ENCODE data around the gene SSTR5. TPM values are rescaled to one million over a fixed set of nuclear protein-coding genes. Genes with fewer than 3 reads are reported as not detected.

The SSTR5 gene
- total RNA-seq, 2 experiments from 2014 or later = not detected

DNA sequence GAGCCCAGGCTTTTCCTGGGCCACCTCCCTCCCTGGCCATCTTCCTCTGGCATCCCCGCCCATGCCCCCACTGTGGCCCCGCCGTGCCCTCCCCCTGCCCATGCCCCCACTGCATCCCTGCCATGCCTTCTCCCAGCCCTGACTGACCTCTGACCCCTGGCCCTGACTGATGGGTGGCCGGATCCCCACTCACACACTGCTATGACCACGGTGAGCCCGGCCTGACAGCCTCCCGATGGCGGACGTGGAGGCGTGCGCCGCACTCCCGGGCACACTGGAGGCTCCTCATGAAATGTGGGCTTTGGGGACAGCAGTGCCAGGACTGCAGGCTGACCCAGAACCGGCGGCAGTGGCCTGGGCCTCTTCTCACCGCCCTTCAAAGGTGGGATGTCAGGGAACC, 34.1 kb downstream of the SSTR5 start:
- no peaks in the 10 kb centered on the region for H3K4me1 Mint-ChIP-seq
- DNase-seq = no peak
- no peak overlapping the region for H3K27ac Mint-ChIP-seq
- ChIA-PET POLR2A (no interaction called here), CTCF (interaction anchor here (0.6 to 0.7 kb wide), 2 partner anchors 63 to 979 kb away, joined by 3 to 4 read pairs; no protein-coding TSS in a partner anchor)
- H3K4me3 Mint-ChIP-seq = no peak overlapping the region
- intact Hi-C loops (cut with DNase I, micrococcal nuclease) = loop anchor here (1.0 to 2.0 kb wide), 2 partner anchors 88 kb away; no protein-coding TSS in a partner anchor
- no peaks in the 10 kb centered on the region for H3K9me3 Mint-ChIP-seq (ENCODE audit: low read depth)
- no peaks in the 10 kb centered on the region for H3K36me3 Mint-ChIP-seq (ENCODE audit: low read depth)
- ATAC-seq = no peak
- peaks cover 10% of the 10 kb centered on the region for H3K27me3 Mint-ChIP-seq

DNA sequence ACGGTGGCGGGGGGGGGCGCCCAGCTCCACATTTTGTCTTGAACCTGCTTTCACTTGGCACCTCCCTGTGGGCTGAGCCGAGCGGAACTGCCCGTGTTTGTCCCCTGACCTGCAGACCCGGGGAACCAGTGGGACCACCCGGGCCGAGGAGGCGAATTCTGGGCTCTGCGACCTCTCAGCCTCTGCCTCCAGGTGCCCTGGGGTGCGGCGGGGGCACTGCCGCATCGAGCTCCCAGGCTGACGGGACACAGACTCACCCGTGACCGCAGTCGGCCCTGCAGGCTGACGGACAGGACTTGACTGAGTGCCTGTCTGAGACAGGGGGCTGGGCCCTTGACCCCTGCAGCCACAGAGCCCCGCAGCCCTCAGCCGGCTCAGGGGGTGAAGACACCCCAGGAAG, 34.6 kb downstream of the SSTR5 start:
- ATAC-seq (no peak), DNase-seq (no peak)
- CTCF ChIA-PET = interaction anchor here (0.6 kb wide), 1 partner anchor 63 kb away, joined by 3 read pairs; no protein-coding TSS in a partner anchor
- POLR2A ChIA-PET = no interaction called here
- Mint-ChIP-seq H3K4me1 (no peaks in the 10 kb centered on the region), H3K36me3 (ENCODE audit: low read depth) (no peaks in the 10 kb centered on the region), H3K27me3 (peaks cover 10% of the 10 kb centered on the region), H3K27ac (no peak overlapping the region), H3K9me3 (ENCODE audit: low read depth) (no peaks in the 10 kb centered on the region), H3K4me3 (no peak overlapping the region)
- intact Hi-C loops (cut with DNase I, micrococcal nuclease) = loop anchor here in 1 of 2 experiments (2.0 kb wide), 1 partner anchor 88 kb away; no protein-coding TSS in a partner anchor

DNA sequence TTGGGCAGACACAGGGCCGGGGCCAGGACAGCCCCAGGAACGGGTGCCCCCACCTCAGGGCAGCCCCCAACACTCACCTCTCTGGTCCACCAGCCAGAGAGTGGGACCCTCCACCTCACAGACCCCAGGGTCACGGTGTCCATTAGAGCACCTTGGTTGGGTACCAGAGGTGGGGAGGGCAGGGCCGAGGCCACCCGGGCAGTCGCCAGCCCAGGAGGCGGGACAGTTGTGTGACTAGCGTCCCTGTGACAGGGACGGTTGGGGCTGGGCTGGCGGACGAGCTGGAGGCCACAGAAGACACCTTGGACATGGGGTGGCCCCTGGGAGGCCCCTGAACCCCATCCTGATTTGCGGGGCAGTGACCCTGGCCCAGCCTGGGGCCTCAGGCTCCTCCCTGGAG, 35.2 kb downstream of the SSTR5 start:
- ChIA-PET POLR2A (no interaction called here), CTCF (no interaction called here)
- no peaks in the 10 kb centered on the region for H3K36me3 Mint-ChIP-seq (ENCODE audit: low read depth)
- H3K27me3 Mint-ChIP-seq = peaks cover 10% of the 10 kb centered on the region
- no peaks in the 10 kb centered on the region for H3K4me1 Mint-ChIP-seq
- DNase-seq = no peak
- ATAC-seq = no peak
- H3K27ac Mint-ChIP-seq = no peak overlapping the region
- no peak overlapping the region for H3K4me3 Mint-ChIP-seq
- intact Hi-C loops (cut with DNase I, micrococcal nuclease) = loop anchor here in 1 of 2 experiments (2.0 kb wide), 1 partner anchor 87 kb away; no protein-coding TSS in a partner anchor
- H3K9me3 Mint-ChIP-seq (ENCODE audit: low read depth) = no peaks in the 10 kb centered on the region

DNA sequence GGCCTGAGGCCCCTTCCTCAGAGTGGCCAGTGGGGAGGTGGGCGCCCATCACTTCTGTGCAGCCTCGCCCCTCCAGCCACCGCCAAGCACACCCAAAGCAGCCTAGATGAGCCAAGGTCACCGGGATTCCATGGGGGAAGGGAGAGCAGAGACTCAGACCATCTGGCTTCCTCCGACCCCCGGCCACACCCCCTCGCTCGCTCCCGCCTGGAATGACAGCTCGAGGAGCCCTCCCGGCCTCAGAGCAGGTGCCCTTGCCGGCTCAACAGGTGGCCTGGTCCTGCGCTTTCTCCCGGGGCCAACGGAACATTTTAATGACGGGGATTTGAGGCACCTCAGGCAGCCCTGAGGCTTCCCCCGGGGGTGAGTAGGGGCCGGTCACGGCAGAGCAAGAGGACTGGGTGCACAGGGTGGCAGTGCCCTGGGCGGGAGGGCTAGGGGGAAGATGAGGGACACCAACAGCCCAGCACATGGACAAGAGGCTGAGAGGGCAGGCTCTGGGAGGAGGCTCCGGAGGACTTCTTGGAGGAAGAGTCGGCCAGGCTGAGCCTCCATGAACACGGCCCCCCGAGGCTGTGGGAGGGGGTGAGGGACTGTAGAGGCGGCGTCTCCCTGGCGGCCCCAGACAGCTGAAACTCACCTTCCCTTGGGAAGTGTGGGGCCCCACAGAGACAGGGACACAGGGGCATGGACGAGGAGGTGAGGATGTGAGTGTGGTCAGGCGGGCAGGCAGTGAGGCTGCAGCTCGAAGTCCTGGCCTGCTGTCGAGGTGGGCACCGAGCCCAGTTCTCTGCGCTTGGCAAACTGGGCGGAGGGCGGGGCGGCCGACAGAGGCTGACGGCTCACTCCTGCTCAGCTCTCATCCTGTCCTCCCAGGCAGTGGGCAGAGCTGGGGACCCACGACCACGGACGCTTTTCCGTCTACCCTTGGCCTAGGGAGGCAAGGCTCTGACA, 36.0 kb downstream of the SSTR5 start:
- no peaks in the 10 kb centered on the region for H3K36me3 Mint-ChIP-seq (ENCODE audit: low read depth)
- H3K4me1 Mint-ChIP-seq = no peaks in the 10 kb centered on the region
- H3K4me3 Mint-ChIP-seq = no peak overlapping the region
- ChIA-PET CTCF (no interaction called here), POLR2A (no interaction called here)
- intact Hi-C loops (cut with DNase I, micrococcal nuclease) = no loop called here
- no peaks in the 10 kb centered on the region for H3K9me3 Mint-ChIP-seq (ENCODE audit: low read depth)
- peaks cover 10% of the 10 kb centered on the region for H3K27me3 Mint-ChIP-seq
- ATAC-seq = no peak
- H3K27ac Mint-ChIP-seq = no peak overlapping the region
- no peak for DNase-seq

DNA sequence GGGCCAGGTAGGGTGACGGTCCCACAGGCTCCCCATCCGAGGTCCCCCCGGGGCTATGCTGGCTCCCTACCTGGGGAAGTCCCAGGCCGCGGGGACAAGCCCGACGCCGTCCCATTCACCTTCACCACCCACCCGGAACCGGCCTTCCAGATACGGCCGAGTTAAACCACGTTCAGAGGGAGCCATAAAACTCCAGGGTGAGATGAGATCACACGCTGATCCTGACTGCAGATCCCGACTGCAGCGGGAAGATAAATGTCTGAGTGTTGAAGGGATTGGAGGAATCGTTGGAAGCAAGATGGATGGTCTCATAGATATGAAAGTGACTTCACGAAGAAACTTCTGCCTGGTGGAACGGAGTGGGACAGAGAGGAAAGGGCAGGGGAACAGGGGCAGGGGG, 37.1 kb downstream of the SSTR5 start:
- POLR2A ChIA-PET = no interaction called here
- H3K27ac Mint-ChIP-seq = no peak overlapping the region
- H3K9me3 Mint-ChIP-seq (ENCODE audit: low read depth) = no peaks in the 10 kb centered on the region
- ATAC-seq = no peak
- intact Hi-C loops (cut with DNase I, micrococcal nuclease) = no loop called here
- H3K4me3 Mint-ChIP-seq = no peak overlapping the region
- no peaks in the 10 kb centered on the region for H3K4me1 Mint-ChIP-seq
- CTCF ChIA-PET = no interaction called here
- no peak for DNase-seq
- peaks cover 6% of the 10 kb centered on the region for H3K27me3 Mint-ChIP-seq
- no peaks in the 10 kb centered on the region for H3K36me3 Mint-ChIP-seq (ENCODE audit: low read depth)

DNA sequence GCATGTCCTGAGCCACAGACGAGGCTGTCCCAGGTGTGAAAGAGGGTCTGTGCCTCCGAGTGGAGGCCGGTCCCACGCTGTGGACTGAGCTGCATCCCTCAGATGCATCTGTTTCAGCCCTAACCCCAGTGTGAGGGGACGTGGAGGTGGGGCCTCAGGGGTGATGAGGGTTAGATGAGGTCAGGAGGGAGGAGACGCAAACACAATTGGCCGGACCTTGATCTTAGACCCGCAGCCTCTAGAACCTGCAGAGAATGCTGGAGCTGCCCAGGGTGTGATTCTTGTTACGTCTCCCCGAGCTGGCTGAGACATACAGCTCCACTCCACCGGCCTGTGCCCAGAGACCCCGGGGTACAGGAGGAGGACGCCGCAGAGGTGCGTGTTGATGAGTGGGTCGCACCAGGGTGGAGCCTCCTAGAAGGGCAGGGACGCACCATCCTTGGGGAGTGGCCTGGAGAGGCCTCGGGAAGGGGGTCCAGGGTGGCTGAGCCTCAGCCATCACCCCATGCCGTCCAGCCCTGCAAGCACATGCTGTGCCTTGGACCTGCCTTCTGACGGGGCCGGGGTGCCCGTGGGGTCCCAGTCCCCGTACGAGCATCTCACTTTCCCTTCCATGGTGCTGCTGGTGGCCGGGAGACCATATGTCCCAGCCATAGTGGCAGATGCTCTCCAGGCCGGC, 40.1 kb downstream of the SSTR5 start:
- intact Hi-C loops (cut with DNase I, micrococcal nuclease) = no loop called here
- ChIA-PET CTCF (no interaction called here), POLR2A (no interaction called here)
- Mint-ChIP-seq H3K4me1 (no peaks in the 10 kb centered on the region), H3K4me3 (no peak overlapping the region), H3K9me3 (ENCODE audit: low read depth) (no peaks in the 10 kb centered on the region), H3K27ac (no peak overlapping the region), H3K27me3 (peaks cover 2% of the 10 kb centered on the region), H3K36me3 (ENCODE audit: low read depth) (no peaks in the 10 kb centered on the region)
- ATAC-seq (no peak), DNase-seq (no peak)

DNA sequence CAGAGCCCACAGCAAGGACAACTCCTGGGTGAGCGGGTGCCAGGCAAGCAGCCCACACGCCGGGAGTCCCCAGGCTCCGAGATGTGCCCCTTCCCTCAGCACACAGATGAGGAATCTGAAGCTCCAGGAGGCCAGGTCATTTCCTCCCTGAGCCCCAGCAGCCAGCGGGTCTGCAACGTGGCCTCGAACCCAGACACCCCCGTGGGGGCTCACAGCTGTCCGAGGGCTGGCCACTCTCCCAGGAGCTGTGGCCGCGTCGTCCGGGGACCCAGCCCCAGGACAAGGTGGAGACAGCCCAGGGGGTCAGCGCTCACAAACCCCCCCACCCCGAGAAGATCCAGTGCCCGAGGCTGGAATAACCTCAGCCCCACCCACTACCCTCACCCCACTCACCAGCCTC, 40.9 kb downstream of the SSTR5 start:
- no peak for ATAC-seq
- Mint-ChIP-seq H3K4me3 (no peak overlapping the region), H3K27ac (no peak overlapping the region), H3K27me3 (peaks cover 2% of the 10 kb centered on the region), H3K36me3 (ENCODE audit: low read depth) (no peaks in the 10 kb centered on the region), H3K9me3 (ENCODE audit: low read depth) (no peaks in the 10 kb centered on the region), H3K4me1 (no peaks in the 10 kb centered on the region)
- no peak for DNase-seq
- ChIA-PET CTCF (no interaction called here), POLR2A (no interaction called here)
- intact Hi-C loops (cut with DNase I, micrococcal nuclease) = no loop called here

DNA sequence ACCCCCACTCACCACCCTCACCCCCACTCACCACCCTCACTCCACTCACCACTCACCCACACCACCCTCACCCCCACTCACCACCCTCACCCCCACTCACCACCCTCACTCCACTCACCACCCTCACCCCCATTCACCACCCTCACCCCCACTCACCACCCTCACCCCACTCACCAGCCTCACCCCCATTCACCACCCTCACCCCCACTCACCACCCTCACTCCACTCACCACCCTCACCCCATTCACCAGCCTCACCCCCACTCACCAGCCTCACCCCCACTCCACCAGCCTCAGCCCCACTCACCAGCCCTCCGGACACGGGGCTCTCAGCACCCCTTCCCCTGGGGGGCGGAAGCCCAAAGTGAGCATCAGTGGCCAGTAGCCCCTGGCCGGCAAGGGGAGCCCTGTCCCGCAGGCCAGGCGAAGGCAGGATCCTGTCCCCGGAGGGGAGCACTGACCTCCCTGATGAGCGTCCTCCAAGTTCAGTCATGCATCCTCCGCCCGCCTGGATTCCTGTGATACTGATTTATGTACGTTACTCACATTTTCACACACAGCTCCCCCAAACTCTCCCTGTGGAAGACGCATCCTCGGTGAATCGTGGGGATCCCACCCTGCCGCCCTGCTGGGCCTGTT, 41.5 kb downstream of the SSTR5 start:
- intact Hi-C loops (cut with DNase I, micrococcal nuclease) = no loop called here
- DNase-seq (no peak), ATAC-seq (no peak)
- Mint-ChIP-seq H3K4me3 (no peak overlapping the region), H3K9me3 (ENCODE audit: low read depth) (no peaks in the 10 kb centered on the region), H3K4me1 (no peaks in the 10 kb centered on the region), H3K36me3 (ENCODE audit: low read depth) (no peaks in the 10 kb centered on the region), H3K27me3 (peaks cover 2% of the 10 kb centered on the region), H3K27ac (no peak overlapping the region)
- CTCF ChIA-PET = no interaction called here
- POLR2A ChIA-PET = no interaction called here

DNA sequence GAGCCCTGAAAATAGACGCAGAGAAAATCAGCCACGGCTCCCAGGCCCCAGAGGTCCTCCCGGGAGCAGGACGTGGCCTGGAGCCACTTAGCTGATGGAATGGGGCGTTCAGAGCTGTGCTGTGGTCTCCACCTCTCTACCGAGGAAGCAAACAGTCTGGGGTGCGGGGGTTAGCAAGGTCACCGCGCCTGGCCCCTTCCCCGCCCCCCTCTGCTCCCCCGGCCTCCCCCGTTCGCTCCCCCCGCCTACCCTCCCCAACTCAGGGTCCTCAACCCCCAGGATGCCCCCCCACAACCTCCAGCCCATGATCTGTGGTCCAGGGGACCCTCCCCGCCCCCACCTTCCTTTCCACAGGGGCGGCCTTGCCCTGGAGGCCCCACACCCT, 44.1 kb downstream of the SSTR5 start:
- H3K36me3 Mint-ChIP-seq (ENCODE audit: low read depth) = no peaks in the 10 kb centered on the region
- H3K27me3 Mint-ChIP-seq = no peaks in the 10 kb centered on the region
- CTCF ChIA-PET = no interaction called here
- intact Hi-C loops (cut with DNase I, micrococcal nuclease) = no loop called here
- no peak overlapping the region for H3K4me3 Mint-ChIP-seq
- ATAC-seq = no peak
- DNase-seq = no peak
- no peak overlapping the region for H3K27ac Mint-ChIP-seq
- POLR2A ChIA-PET = no interaction called here
- H3K9me3 Mint-ChIP-seq (ENCODE audit: low read depth) = no peaks in the 10 kb centered on the region
- no peaks in the 10 kb centered on the region for H3K4me1 Mint-ChIP-seq

DNA sequence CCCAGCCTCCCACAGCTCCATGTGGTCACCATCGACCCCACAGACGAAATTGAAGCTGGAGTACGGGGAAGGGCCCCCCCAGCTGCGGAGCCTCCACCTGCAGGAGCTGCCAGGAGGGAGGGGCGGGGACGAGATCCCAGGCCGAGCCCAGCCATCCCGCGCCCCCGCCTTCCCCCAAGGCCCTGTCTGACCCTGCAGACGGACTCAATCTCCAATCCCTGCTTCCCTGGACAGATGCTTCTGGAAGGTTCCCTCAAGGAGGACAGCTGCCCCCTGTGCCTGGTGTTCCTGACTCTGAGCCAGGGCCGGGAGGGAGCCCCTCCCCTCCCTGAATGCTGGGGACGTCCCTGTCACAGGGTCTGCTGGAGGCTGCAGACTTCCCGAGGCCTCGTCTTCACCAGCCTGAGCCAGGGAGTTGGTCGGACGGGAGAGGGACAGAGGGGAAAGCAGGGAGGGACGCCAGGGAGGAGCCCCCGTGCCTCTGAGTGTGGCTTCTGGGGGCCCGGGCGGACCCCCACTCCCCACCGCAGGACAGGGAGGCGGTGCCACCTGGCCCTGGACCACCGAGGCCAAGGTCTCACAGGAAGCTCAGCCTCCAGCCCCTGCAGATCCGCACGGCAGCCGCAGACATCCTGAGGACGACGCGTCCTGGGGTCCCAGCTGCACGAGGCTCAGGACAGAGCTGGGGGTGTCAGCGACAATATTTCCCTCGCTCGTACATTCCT, 44.8 kb downstream of the SSTR5 start:
- ChIA-PET POLR2A (no interaction called here), CTCF (no interaction called here)
- ATAC-seq (no peak), DNase-seq (no peak)
- no peaks in the 10 kb centered on the region for H3K9me3 Mint-ChIP-seq (ENCODE audit: low read depth)
- intact Hi-C loops (cut with DNase I, micrococcal nuclease) = no loop called here
- no peak overlapping the region for H3K4me3 Mint-ChIP-seq
- no peak overlapping the region for H3K27ac Mint-ChIP-seq
- H3K4me1 Mint-ChIP-seq = no peaks in the 10 kb centered on the region
- no peaks in the 10 kb centered on the region for H3K27me3 Mint-ChIP-seq
- no peaks in the 10 kb centered on the region for H3K36me3 Mint-ChIP-seq (ENCODE audit: low read depth)

DNA sequence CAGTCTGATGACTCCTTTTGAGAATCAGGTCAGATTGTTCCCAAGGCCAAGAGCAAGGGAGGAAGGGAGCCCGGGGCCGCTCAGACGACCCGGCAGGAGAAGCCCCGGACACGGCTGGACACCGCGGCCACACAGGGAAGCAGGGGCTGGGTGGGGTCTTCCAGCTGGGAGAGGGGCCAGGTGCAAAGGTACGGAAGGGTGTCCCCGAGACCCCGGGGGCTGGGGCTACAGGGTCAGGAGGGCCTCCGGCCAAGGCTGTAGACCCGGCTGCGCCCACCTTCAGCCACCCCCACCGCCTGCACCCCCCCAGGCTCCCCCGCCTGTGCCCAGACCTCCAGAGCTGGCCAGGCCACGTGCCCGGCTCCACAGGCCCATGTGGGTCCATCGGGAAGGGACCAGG, 45.4 kb downstream of the SSTR5 start:
- H3K4me1 Mint-ChIP-seq = no peaks in the 10 kb centered on the region
- intact Hi-C loops (cut with DNase I, micrococcal nuclease) = no loop called here
- no peak overlapping the region for H3K27ac Mint-ChIP-seq
- ATAC-seq (no peak), DNase-seq (no peak)
- H3K27me3 Mint-ChIP-seq = no peaks in the 10 kb centered on the region
- H3K9me3 Mint-ChIP-seq (ENCODE audit: low read depth) = no peaks in the 10 kb centered on the region
- ChIA-PET POLR2A (no interaction called here), CTCF (no interaction called here)
- no peaks in the 10 kb centered on the region for H3K36me3 Mint-ChIP-seq (ENCODE audit: low read depth)
- no peak overlapping the region for H3K4me3 Mint-ChIP-seq

All from activated CD4-positive, alpha-beta T cell treated with anti-CD3 and anti-CD28 coated beads for 36 hours (primary cell).